22Rv1 (cell line): Measurements from ENCODE around the gene TCF12.

Experiments used
- ZFX ChIP-seq: fragments of 450-650 bp; IDR thresholded peaks from 2 replicates; pipeline ENCODE4 v1.6.1; 2017; ENCODE audit warnings: antibody characterized with exemption, borderline replicate concordance
- TF ChIP-seq, protein P1 (sequence below): fragments of 450-650 bp; IDR thresholded peaks from 2 replicates; pipeline ENCODE4 v1.5.1; 2017; ENCODE audit warnings: mild to moderate bottlenecking

DNA sequence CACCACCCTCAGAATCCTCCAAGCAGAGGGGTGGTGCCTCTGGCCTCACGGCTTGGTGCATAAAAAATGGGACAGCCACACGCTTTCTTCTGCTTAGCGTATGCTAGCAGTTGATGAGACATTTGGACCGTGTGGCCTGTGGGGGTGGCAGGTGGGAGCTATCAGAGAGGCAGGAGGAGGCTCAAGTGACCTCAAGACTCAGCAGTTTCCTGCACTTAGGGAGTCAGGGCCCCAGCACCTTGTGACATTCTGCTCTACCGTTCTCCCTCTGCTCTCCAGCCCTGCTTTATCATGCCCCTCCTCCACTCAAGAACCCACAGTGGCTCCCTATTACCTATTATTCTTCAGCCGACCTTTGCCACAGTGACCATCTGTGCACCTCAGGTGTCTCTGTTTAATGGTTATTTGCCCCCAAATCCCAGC lies 416.9 kb downstream of the TCF12 start:
- TF ChIP-seq, protein P1, sequence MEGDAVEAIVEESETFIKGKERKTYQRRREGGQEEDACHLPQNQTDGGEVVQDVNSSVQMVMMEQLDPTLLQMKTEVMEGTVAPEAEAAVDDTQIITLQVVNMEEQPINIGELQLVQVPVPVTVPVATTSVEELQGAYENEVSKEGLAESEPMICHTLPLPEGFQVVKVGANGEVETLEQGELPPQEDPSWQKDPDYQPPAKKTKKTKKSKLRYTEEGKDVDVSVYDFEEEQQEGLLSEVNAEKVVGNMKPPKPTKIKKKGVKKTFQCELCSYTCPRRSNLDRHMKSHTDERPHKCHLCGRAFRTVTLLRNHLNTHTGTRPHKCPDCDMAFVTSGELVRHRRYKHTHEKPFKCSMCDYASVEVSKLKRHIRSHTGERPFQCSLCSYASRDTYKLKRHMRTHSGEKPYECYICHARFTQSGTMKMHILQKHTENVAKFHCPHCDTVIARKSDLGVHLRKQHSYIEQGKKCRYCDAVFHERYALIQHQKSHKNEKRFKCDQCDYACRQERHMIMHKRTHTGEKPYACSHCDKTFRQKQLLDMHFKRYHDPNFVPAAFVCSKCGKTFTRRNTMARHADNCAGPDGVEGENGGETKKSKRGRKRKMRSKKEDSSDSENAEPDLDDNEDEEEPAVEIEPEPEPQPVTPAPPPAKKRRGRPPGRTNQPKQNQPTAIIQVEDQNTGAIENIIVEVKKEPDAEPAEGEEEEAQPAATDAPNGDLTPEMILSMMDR, result no peak
- TF ChIP-seq ZFX, result no peak
